ENCODE results near the gene RAB11FIP3. TPM values are rescaled to one million over a fixed set of nuclear protein-coding genes. Genes with fewer than 3 reads are reported as not detected.

RAB11FIP3 gene
- total RNA-seq, 4 donors from 2014 or later: 55.5 to 136 (median 106) TPM

DNA sequence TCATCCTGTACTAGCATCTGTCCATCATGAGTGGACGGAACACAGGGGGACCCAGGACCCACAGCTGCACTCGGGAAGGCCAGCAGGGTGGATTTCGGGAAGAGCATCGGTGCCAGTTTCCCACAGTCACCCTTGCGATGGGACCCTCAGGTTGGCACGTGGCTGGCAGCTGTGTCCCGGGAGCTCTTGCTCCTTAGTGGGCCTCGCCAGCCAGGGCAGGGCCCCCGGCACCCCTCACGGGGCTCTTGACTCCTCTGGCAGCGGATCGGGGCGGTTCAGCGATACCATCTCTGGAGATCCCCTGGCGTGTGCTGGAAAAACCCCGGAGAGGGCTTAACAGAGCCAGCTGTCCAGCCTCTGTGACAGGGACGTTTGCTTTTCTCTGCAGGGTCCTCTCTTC lies 111.3 kb downstream of the RAB11FIP3 start:
- Histone ChIP-seq H3K36me3 (peaks cover 0 to 53% (median 0%) of the 10 kb centered on the region in 3 donors), H3K27ac (no peak overlapping the region)
- no peak for TF ChIP-seq POLR2A (IDR thresholded peaks at IDR 0.05)
- TF ChIP-seq, protein P1, sequence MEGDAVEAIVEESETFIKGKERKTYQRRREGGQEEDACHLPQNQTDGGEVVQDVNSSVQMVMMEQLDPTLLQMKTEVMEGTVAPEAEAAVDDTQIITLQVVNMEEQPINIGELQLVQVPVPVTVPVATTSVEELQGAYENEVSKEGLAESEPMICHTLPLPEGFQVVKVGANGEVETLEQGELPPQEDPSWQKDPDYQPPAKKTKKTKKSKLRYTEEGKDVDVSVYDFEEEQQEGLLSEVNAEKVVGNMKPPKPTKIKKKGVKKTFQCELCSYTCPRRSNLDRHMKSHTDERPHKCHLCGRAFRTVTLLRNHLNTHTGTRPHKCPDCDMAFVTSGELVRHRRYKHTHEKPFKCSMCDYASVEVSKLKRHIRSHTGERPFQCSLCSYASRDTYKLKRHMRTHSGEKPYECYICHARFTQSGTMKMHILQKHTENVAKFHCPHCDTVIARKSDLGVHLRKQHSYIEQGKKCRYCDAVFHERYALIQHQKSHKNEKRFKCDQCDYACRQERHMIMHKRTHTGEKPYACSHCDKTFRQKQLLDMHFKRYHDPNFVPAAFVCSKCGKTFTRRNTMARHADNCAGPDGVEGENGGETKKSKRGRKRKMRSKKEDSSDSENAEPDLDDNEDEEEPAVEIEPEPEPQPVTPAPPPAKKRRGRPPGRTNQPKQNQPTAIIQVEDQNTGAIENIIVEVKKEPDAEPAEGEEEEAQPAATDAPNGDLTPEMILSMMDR (IDR thresholded peaks at IDR 0.05): no peak

DNA sequence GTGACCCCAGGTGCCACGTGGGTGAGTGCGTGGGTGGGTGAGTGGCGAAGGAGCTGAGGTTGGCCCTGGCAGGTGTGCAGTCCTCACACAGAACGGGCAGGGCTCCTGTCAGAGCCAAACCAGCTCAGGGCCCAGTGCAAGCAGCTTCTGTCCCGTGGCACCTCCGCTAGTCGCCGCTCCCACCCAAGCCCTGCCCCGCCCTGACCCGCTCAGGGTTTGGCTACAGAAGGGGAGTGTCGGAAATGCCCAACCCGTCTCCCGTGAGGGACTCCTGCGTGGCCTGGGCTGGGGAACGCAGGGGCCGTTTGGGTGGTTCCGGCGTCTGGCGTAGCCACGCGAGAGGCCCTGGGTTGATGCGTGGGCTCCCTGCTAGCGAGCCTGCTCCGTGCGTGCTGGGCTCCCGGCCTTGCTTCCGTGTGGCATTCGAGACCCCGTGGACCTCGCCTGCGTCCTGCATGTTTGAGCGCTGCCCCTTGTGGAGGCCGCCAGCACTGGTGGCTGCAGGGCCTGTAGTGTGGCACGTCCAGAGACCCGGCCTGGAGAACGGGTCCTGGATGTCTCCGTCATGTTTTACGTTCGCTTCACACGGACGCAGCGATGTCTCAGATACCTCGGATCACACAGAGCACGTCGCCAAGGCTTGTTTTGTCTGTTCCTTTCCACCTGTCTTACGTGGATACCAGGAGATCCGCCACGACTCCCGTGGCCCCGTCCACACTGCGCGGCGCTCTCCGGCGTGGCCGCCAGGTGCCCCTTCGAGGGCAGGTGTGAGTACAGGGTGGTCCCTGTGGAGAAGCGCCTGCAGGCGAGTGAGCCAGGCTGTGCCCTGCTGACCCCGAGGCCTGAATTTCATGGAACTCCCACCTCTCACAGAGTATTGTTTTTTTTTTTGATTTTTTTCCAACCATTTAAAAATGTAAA lies 112.2 kb downstream of the RAB11FIP3 start:
- Histone ChIP-seq H3K27me3 (no peaks in the 10 kb centered on the region), H3K4me1 (peaks cover 0 to 19% (median 0%) of the 10 kb centered on the region in 4 donors), H3K4me3 (no peak overlapping the region), H3K27ac (peak overlapping the region in 1 of 4 donors; percentile 13), H3K9me3 (no peaks in the 10 kb centered on the region), H3K36me3 (peaks cover 0 to 53% (median 0%) of the 10 kb centered on the region in 3 donors)
- TF ChIP-seq, protein P1 (IDR thresholded peaks at IDR 0.05): no peak
- DNase-seq: no peak

More for the DNA sequence above, 111.3 kb downstream of the RAB11FIP3 start:
- peaks cover 0 to 21% (median 0%) of the 10 kb centered on the region in 4 donors for H3K4me1 ChIP-seq
- H3K4me3 ChIP-seq: no peak overlapping the region
- no peak for DNase-seq
- H3K9me3 ChIP-seq: no peaks in the 10 kb centered on the region
- no peaks in the 10 kb centered on the region for H3K27me3 ChIP-seq

DNA sequence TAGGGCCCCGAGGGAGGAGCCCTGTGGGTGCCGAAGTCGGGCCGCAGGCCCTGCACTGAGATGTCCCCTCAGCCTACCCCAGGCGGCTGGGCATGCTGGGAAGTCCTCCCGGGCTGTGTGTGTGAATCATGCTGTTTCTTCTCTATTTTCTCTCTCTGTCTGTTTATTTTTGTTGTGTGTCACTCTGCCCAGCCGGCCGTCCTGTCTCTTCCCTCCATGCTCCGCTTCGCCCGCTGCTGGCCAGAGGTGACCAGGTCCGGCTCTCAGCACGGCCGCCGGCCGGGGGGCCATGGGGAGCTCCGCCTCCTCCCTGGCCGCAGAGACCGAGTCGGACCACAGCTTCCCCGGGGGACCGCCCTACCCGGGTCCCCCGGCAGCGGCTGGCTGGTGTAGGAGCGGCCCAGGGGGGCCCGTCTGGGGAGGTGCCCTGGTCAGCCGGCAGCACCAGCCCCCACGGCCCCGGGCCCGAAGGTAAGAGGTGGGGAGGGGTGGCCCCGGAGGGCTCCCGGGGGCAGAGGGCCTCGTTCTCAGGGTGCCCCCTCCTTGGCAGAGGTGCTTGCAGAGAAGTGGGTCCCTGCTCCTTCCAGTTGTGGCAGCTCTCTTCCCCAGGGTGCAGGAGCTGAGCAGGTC lies 114.6 kb downstream of the RAB11FIP3 start:
- H3K4me3 ChIP-seq: no peak overlapping the region
- DNase-seq: no peak
- H3K27me3 ChIP-seq: no peaks in the 10 kb centered on the region
- H3K9me3 ChIP-seq: no peaks in the 10 kb centered on the region
- peaks cover 0 to 63% (median 0%) of the 10 kb centered on the region in 3 donors for H3K36me3 ChIP-seq
- no peak overlapping the region for H3K27ac ChIP-seq
- TF ChIP-seq POLR2A (IDR thresholded peaks at IDR 0.05): no peak
- TF ChIP-seq, protein P1 (IDR thresholded peaks at IDR 0.05): no peak
- H3K4me1 ChIP-seq: peaks cover 0 to 12% (median 0%) of the 10 kb centered on the region in 4 donors

DNA sequence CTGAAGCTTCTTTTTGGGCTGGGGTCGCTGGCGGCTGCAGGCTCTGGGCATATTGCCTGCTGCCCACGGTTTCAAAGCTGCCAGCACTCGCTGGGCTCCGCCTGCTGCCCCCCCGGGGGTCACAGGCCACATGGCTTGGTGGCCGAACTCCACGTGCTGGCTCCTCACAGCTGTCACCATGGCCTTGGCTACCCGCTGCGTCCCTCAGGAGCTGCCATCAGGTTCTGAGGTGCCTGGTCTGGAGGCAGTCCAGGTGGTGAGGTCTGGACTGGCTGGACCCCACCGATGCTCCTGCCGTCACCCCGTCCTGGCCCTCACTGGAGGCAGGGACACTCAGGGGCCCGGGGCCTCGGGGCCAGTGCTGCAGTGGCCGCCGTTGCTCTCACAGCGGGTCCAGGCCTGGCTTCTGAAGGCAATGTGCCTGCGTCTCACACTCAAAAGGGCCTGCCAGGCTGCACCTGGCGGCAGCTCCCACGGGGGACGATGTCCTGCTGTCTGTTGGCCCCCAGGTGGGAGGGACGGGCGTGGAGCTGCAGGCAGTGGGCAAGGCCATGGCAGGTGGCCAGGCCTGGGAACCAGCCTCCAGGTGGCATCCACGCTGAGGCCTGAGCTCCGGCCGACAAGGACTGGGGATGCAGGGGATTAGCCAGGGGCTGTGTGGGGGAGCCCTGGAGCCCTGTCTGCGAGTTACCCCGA lies 115.3 kb downstream of the RAB11FIP3 start:
- Histone ChIP-seq H3K27ac (no peak overlapping the region), H3K36me3 (peaks cover 0 to 63% (median 0%) of the 10 kb centered on the region in 3 donors)
- TF ChIP-seq, protein P1 (IDR thresholded peaks at IDR 0.05): no peak
- no peak for TF ChIP-seq POLR2A (IDR thresholded peaks at IDR 0.05)

More for the DNA sequence above, 115.3 kb downstream of the RAB11FIP3 start:
- H3K4me1 ChIP-seq: peaks cover 0 to 7% (median 0%) of the 10 kb centered on the region in 4 donors
- no peak overlapping the region for H3K4me3 ChIP-seq
- H3K27me3 ChIP-seq: no peaks in the 10 kb centered on the region
- no peaks in the 10 kb centered on the region for H3K9me3 ChIP-seq
- DNase-seq: no peak
